H1 (cell line): Measurements from ENCODE around the gene IGF2BP3. TPM values are rescaled to one million over a fixed set of nuclear protein-coding genes. Genes with fewer than 3 reads are reported as not detected.

ENCODE experiments used
- CTCF ChIA-PET: fragments of 300-600 bp; sonication (Branson Sonifier 250); formaldehyde crosslinking; loops from one replicate; lab custom pipeline; 2021; ENCODE audit not compliant: partially characterized antibody; lab: Charles Lee
- POLR2A ChIA-PET: fragments of 300-600 bp; sonication (Branson Sonifier 250); formaldehyde crosslinking; loops from one replicate; lab custom pipeline; 2021; ENCODE audit warnings: inconsistent platforms; ENCODE audit not compliant: partially characterized antibody; lab: Charles Lee
- DNase-seq, 2 experiments: peaks; one replicate each; pipeline versions ENCODE4 v3.0.0 to v3.0.0-alpha.2; 2010 to 2022; ENCODE audit warnings: low spot score in 2 of 2, low read depth in 1 of 2, mixed read lengths in 1 of 2
- FAIRE-seq: peaks from 2 replicates; lab custom pipeline; 2011; peaks lifted over from hg19 to GRCh38; lab: Jason Lieb, UNC
- H2AFZ ChIP-seq: 2 replicates; pipeline ENCODE4 v1.8.1; 2012; ENCODE audit warnings: low read length, inconsistent platforms
- H2AK5ac ChIP-seq: 2 replicates; pipeline ENCODE4 v1.6.1; 2013; ENCODE audit warnings: low read depth, low read length
- H2BK120ac ChIP-seq: replicated peaks from 2 replicates; pipeline ENCODE3; 2013; ENCODE audit warnings: low read depth, low read length, inconsistent platforms
- H2BK12ac ChIP-seq: 2 replicates; pipeline ENCODE4 v1.6.1; 2013; ENCODE audit warnings: low read depth, low read length
- H2BK15ac ChIP-seq: 2 replicates; pipeline ENCODE4 v1.6.1; 2013; ENCODE audit warnings: low read length
- H2BK20ac ChIP-seq: 2 replicates; pipeline ENCODE4 v1.6.1; 2013; ENCODE audit warnings: low read length
- H2BK5ac ChIP-seq: 2 replicates; pipeline ENCODE4 v1.6.1; 2013; ENCODE audit warnings: low read depth, low read length
- H3K14ac ChIP-seq: 2 replicates; pipeline ENCODE4 v1.6.1; 2013; ENCODE audit warnings: inconsistent platforms; ENCODE audit not compliant: insufficient read length
- H3K18ac ChIP-seq: 2 replicates; pipeline ENCODE4 v1.6.1; 2013; ENCODE audit warnings: low read length; ENCODE audit errors: extremely low read depth
- H3K23ac ChIP-seq: 2 replicates; pipeline ENCODE4 v1.6.1; 2013; ENCODE audit warnings: inconsistent platforms; ENCODE audit not compliant: insufficient read length
- H3K23me2 ChIP-seq: 2 replicates; pipeline ENCODE4 v1.6.1; 2013; ENCODE audit warnings: low read depth, low read length
- H3K27ac ChIP-seq: 2 replicates; pipeline ENCODE4 v1.6.1; 2011; ENCODE audit warnings: low read depth, low read length, inconsistent platforms
- H3K27me3 ChIP-seq, 4 experiments: replicated peaks in 1 of 4; 1 replicate in 1 of 4; 2 replicates in 3 of 4; pipeline versions ENCODE4 v1.6.1 to v1.8.1; 2011 to 2013; ENCODE audit warnings: low read length in 3 of 4, mild to moderate bottlenecking in 3 of 4, inconsistent platforms in 2 of 4, mixed read lengths in 2 of 4, moderate library complexity in 1 of 4; ENCODE audit not compliant: control insufficient read depth in 3 of 4, insufficient read depth in 3 of 4; ENCODE audit errors: extremely low read depth in 1 of 4
- H3K36me3 ChIP-seq, 4 experiments: 2 replicates each; pipeline versions ENCODE4 v1.6.1 to v1.8.1; 2011 to 2013; ENCODE audit warnings: mild to moderate bottlenecking in 4 of 4, low read length in 3 of 4, moderate library complexity in 2 of 4, control low read depth in 1 of 4, inconsistent platforms in 1 of 4; ENCODE audit not compliant: insufficient read depth in 4 of 4, control insufficient read depth in 2 of 4
- H3K4ac ChIP-seq: replicated peaks from 2 replicates; pipeline ENCODE3; 2013; ENCODE audit warnings: low read length, low read depth, mixed read lengths, inconsistent platforms; ENCODE audit not compliant: insufficient read length
- H3K4me1 ChIP-seq, 4 experiments: replicated peaks in 1 of 4; 1 replicate in 1 of 4; 2 replicates in 3 of 4; pipeline versions ENCODE4 v1.6.1 to v1.8.1; 2011 to 2013; ENCODE audit warnings: low read length in 3 of 4, inconsistent platforms in 2 of 4, mixed read lengths in 1 of 4; ENCODE audit not compliant: insufficient read depth in 4 of 4, control insufficient read depth in 3 of 4
- H3K4me2 ChIP-seq, 2 experiments: 2 replicates each; pipeline versions ENCODE4 v1.6.1 to v1.8.1; 2011 to 2013; ENCODE audit warnings: low read depth in 2 of 2, low read length in 2 of 2, control low read depth in 1 of 2, inconsistent platforms in 1 of 2, mild to moderate bottlenecking in 1 of 2; ENCODE audit not compliant: insufficient read depth in 1 of 2
- H3K4me3 ChIP-seq, 4 experiments: fragments of 200-600, 300-600 bp in 1 of 4; sonication (generic), shearing (Covaris generic), sonication (Bioruptor Twin) in 1 of 4; 2 replicates each; pipeline versions ENCODE4 v1.5.1 to v1.8.1; 2011 to 2016; ENCODE audit warnings: low read length in 4 of 4, low read depth in 3 of 4, control low read depth in 2 of 4, inconsistent platforms in 2 of 4, mild to moderate bottlenecking in 2 of 4, mixed read lengths in 1 of 4, moderate library complexity in 1 of 4; ENCODE audit not compliant: insufficient read depth in 2 of 4; ENCODE audit errors: extremely low read depth in 1 of 4
- H3K56ac ChIP-seq: replicated peaks from 2 replicates; pipeline ENCODE3; 2013; ENCODE audit warnings: low read depth, mild to moderate bottlenecking, mixed read lengths, low read length, inconsistent platforms; ENCODE audit not compliant: insufficient read length
- H3K79me1 ChIP-seq: 2 replicates; pipeline ENCODE4 v1.6.1; 2013; ENCODE audit warnings: low read depth, low read length, control low read depth
- H3K79me2 ChIP-seq, 2 experiments: 2 replicates each; pipeline versions ENCODE4 v1.6.1 to v1.8.1; 2012 to 2013; ENCODE audit warnings: low read length in 2 of 2, mild to moderate bottlenecking in 2 of 2, inconsistent platforms in 1 of 2; ENCODE audit not compliant: insufficient read depth in 2 of 2, control insufficient read depth in 1 of 2
- H3K9ac ChIP-seq, 4 experiments: replicated peaks in 1 of 4; 1 replicate in 1 of 4; 2 replicates in 3 of 4; pipeline versions ENCODE4 v1.6.1 to v1.8.1; 2011 to 2013; ENCODE audit warnings: low read depth in 3 of 4, low read length in 3 of 4, control low read depth in 2 of 4, mild to moderate bottlenecking in 2 of 4, moderate library complexity in 2 of 4, inconsistent platforms in 1 of 4; ENCODE audit errors: extremely low read depth in 1 of 4
- H3K9me3 ChIP-seq, 2 experiments: 2 replicates each; pipeline versions ENCODE4 v1.6.1 to v1.8.1; 2012 to 2013; ENCODE audit warnings: mild to moderate bottlenecking in 2 of 2, moderate library complexity in 2 of 2, control low read depth in 1 of 2, inconsistent platforms in 1 of 2, low read depth in 1 of 2, low read length in 1 of 2, mixed read lengths in 1 of 2; ENCODE audit not compliant: insufficient read depth in 2 of 2
- H4K20me1 ChIP-seq, 2 experiments: replicated peaks in 1 of 2; 2 replicates each; pipeline versions ENCODE3 to v1.8.1; 2011 to 2013; ENCODE audit warnings: inconsistent platforms in 2 of 2, low read length in 2 of 2, mild to moderate bottlenecking in 1 of 2; ENCODE audit not compliant: insufficient read depth in 2 of 2, control insufficient read depth in 1 of 2
- H4K5ac ChIP-seq: 2 replicates; pipeline ENCODE4 v1.6.1; 2013; ENCODE audit warnings: low read length, low read depth, mixed read lengths, inconsistent platforms; ENCODE audit not compliant: insufficient read length
- H4K8ac ChIP-seq: 2 replicates; pipeline ENCODE4 v1.8.0; 2013; ENCODE audit warnings: mild to moderate bottlenecking, moderate library complexity, low read length, inconsistent platforms; ENCODE audit not compliant: insufficient read depth; ENCODE audit errors: extremely low read depth
- H4K91ac ChIP-seq: replicated peaks from 2 replicates; pipeline ENCODE3; 2013; ENCODE audit warnings: low read length, mixed read lengths, inconsistent platforms; ENCODE audit not compliant: insufficient read length
- KDM1A ChIP-seq: fragments of 200-600, 300-600 bp; sonication (generic); IDR thresholded peaks from 2 replicates; pipeline ENCODE4 v1.7.1; 2016; ENCODE audit warnings: mild to moderate bottlenecking, low read length, borderline replicate concordance
- POLR2A ChIP-seq, 2 experiments: IDR thresholded peaks; 1 replicate in 1 of 2; 2 replicates in 1 of 2; pipeline ENCODE4 v1.6.1; 2011; ENCODE audit warnings: low read depth in 2 of 2, low read length in 2 of 2, mild to moderate bottlenecking in 2 of 2; ENCODE audit errors: control extremely low read depth in 1 of 2
- POLR2AphosphoS5 ChIP-seq: IDR thresholded peaks from 2 replicates; pipeline ENCODE4 v1.6.1; 2011; ENCODE audit warnings: low read depth, low read length
- WGBS, 2 experiments: shearing (Covaris generic) in 1 of 2; methylation state at CpG; one replicate each; pipeline versions ENCODE4 v1.1.6 to v1.1.7; 2013 to 2015; ENCODE audit warnings: low lambda C conversion rate in 2 of 2, mixed read lengths in 2 of 2, inconsistent platforms in 1 of 2, low coverage in 1 of 2, missing lambda C conversion rate in 1 of 2; ENCODE audit not compliant: insufficient replicate concordance in 2 of 2, insufficient coverage in 1 of 2, insufficient read length in 1 of 2; ENCODE audit errors: extremely low coverage in 1 of 2, missing lambda C conversion rate in 1 of 2; 5-methylcytosine and 5-hydroxymethylcytosine counted together
- polyA plus RNA-seq, 7 experiments: library from polyadenylated mRNA; depleted of rRNA in 3 of 7; stranded (reverse) in 5 of 7; unstranded in 2 of 7; fragments of >200 nt in 5 of 7; fragments of 200-250 nt in 2 of 7; gene quantifications; 1 replicate in 5 of 7; 2 replicates in 1 of 7; 4 replicates in 1 of 7; pipeline versions ENCODE4 v1.2.1 to v1.2.3, GENCODE V29; 2011 to 2013; ENCODE audit warnings: missing spikeins in 2 of 7, mixed read lengths in 2 of 7
- total RNA-seq: library from RNA; stranded (reverse); fragmentation: NEBNext Ultra II Directional; extraction: Animal tissue kit (Norgen Biotek cat#: 25700); gene quantifications from 2 replicates; pipeline ENCODE4 v1.2.1, GENCODE V29; 2021

The IGF2BP3 gene
- total and polyA plus RNA-seq, 2 of the 8 experiments (the other 6 are each of a cell fraction or from before 2014, with no cell fraction given), result 66.3 to 193 TPM

DNA sequence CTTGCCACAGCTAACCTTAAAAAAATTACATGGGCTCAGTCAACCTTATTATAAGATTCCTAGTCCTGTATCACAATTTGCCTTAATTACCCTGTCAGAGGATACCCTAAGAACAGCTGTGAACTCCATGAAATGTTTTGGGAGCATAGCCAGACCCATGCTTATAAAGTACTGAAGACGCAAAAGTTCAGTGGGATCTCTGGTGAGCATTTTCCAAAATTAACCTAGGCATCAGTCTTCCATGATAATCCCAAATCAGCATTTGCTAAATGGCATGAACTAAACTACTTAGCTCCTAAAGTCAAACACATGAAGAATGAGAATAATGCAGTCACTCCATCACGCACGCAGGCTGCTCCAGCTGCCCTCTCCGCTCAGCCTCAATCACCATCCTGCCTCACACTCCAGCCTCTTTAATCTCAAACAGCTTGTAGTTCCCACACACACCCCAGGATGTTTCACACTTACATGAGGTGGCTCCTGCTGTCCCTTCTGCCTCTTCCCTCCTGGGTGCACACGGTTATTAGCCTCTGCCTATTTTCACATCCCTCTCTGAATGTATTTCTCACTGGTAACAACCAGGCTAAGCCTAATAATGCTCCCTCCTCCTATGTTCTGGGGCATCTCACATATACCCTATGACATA, 15.3 kb downstream of the IGF2BP3 start:
- TF ChIP-seq POLR2A (IDR thresholded peaks at IDR 0.05; ENCODE audit: control extremely low read depth in 1 of 2, low read depth in 2 of 2, low read length in 2 of 2) (peak in 1 of 2 experiments; percentile 35; a peak in 1 of 3 replicates), POLR2AphosphoS5 (peak; percentile 41; the same call in 1 of the 2 replicates), KDM1A (no peak)
- FAIRE-seq (no peak), DNase-seq (no peak)
- Histone ChIP-seq H3K79me2 (peaks cover 59 to 100% of the 10 kb centered on the region in 2 experiments), H3K9me3 (no peaks in the 10 kb centered on the region), H3K36me3 (peaks cover 0 to 9% (median under 1%) of the 10 kb centered on the region in 4 experiments; a peak in 3 of 8 replicates), H2BK15ac (no peak overlapping the region), H3K23me2 (no peaks in the 10 kb centered on the region), H3K9ac (no peak overlapping the region), H3K4me3 (no peak overlapping the region), H3K14ac (no peak overlapping the region), H2BK20ac (no peak overlapping the region), H3K27ac (no peak overlapping the region), H3K4ac (no peak overlapping the region), H4K91ac (no peak overlapping the region), H3K56ac (no peak overlapping the region), H3K79me1 (peaks cover 4% of the 10 kb centered on the region; the same call in 1 of the 2 replicates), H2BK5ac (no peak overlapping the region), H2BK120ac (no peak overlapping the region), H4K5ac (no peak overlapping the region), H4K20me1 (peaks cover 35 to 50% of the 10 kb centered on the region in 2 experiments), H4K8ac (no peak overlapping the region), H3K4me1 (peaks cover 0 to 14% (median 10%) of the 10 kb centered on the region in 4 experiments; a peak in 6 of 7 replicates), H2AFZ (no peak overlapping the region), H3K18ac (no peak overlapping the region), H2BK12ac (no peak overlapping the region), H3K4me2 (peak overlapping the region in 1 of 2 experiments; percentile 27; a peak in 1 of 4 replicates), H2AK5ac (no peak overlapping the region), H3K23ac (no peak overlapping the region), H3K27me3 (no peaks in the 10 kb centered on the region)
- ChIA-PET CTCF (interaction anchor here (1.3 to 2.9 kb wide), 5 partner anchors 9 to 24 kb away, joined by 3 to 11 read pairs (median 4); no protein-coding TSS in a partner anchor), POLR2A (interaction anchor here (0.7 to 2.5 kb wide), 9 partner anchors 9 to 74 kb away, joined by 3 to 8 read pairs (median 4); no protein-coding TSS in a partner anchor)
- WGBS, 2 experiments, result 89% methylated on average over 5 of the region's 5 CpGs; no CpG with 5 or more reads in 1 of the 2 experiments
